Breast epithelium (tissue), 4 donors: Measurements from ENCODE around the gene SDK2. TPM values are rescaled to one million over a fixed set of nuclear protein-coding genes. Genes with fewer than 3 reads are reported as not detected.

Source experiments
- DNase-seq, 2 donors: peaks; one replicate each; pipeline ENCODE4 v3.0.0-alpha.2; 2019; ENCODE audit warnings: low spot score in 2 of 2
- H3K27ac ChIP-seq, 2 donors: fragments of 200-600 bp; sonication (generic) in 1 of 2; one replicate each; pipeline ENCODE4 v1.5.1; 2016 to 2019; ENCODE audit warnings: mild to moderate bottlenecking in 1 of 2
- H3K27me3 ChIP-seq, 2 donors: fragments of 200-600 bp; sonication (generic) in 1 of 2; one replicate each; pipeline versions ENCODE4 v1.5.1 to v1.6.0; 2017 to 2019; ENCODE audit warnings: control low read depth in 1 of 2, mild to moderate bottlenecking in 1 of 2
- H3K36me3 ChIP-seq: fragments of 200-600 bp; one replicate; pipeline ENCODE4 v1.5.1; 2019
- H3K4me1 ChIP-seq, 2 donors: fragments of 200-600 bp; sonication (generic); one replicate each; pipeline ENCODE4 v1.5.1; 2016 to 2019; ENCODE audit warnings: control low read depth in 1 of 2
- H3K4me3 ChIP-seq, 3 donors: fragments of 200-600 bp; sonication (generic); 1 replicate in 2 of 3; 2 replicates in 1 of 3; pipeline ENCODE4 v1.5.1; 2016 to 2019; ENCODE audit warnings: mild to moderate bottlenecking in 3 of 3, moderate library complexity in 2 of 3
- H3K9me3 ChIP-seq, 2 donors: fragments of 200-600 bp; sonication (generic) in 1 of 2; one replicate each; pipeline ENCODE4 v1.5.1; 2016 to 2019; ENCODE audit warnings: control low read depth in 1 of 2
- CTCF ChIP-seq, 3 donors: fragments of 450-650 bp; IDR thresholded peaks; one replicate each; pipeline ENCODE4 v1.5.1; 2016 to 2017; ENCODE audit warnings: antibody characterized with exemption in 3 of 3, mild to moderate bottlenecking in 3 of 3, moderate library complexity in 3 of 3
- POLR2A ChIP-seq: fragments of 450-650 bp; IDR thresholded peaks from one replicate; pipeline ENCODE4 v1.6.1; 2016; ENCODE audit warnings: antibody characterized with exemption, mild to moderate bottlenecking, moderate library complexity
- POLR2AphosphoS5 ChIP-seq, 3 donors: sonication (generic); formaldehyde crosslinking; IDR thresholded peaks; one replicate each; pipeline ENCODE4 v1.6.1; 2017; ENCODE audit warnings: antibody characterized with exemption in 3 of 3
- intact Hi-C: fragments of 100-400 bp; cut with DNase I; formaldehyde crosslinking; loops from one replicate; pipeline ENCODE4 v1.15.1; 2023; ENCODE audit warnings: low total_unique reads
- total RNA-seq, 3 donors: library from RNA; depleted of rRNA; stranded (reverse); fragments of >200 nt; gene quantifications; one replicate each; pipeline ENCODE4 v1.1.0, GENCODE V29; 2016

The SDK2 gene
- total RNA-seq, 3 donors from 2014 or later: 0.16 to 2.9 (median 2.6) TPM

- Histone ChIP-seq H3K4me1 (peaks cover 9 to 21% of the 10 kb centered on the region in 2 donors), H3K27ac (peak overlapping the region; percentile 79 to 87), H3K27me3 (no peaks in the 10 kb centered on the region), H3K36me3 (no peaks in the 10 kb centered on the region), H3K4me3 (no peak overlapping the region), H3K9me3 (no peaks in the 10 kb centered on the region)
- intact Hi-C loops: no loop called here
- TF ChIP-seq POLR2A (no peak), POLR2AphosphoS5 (IDR thresholded peaks at IDR 0.05) (peak in 2 of 3 donors; percentile 29 to 78), CTCF (IDR thresholded peaks at IDR 0.05) (peak; percentile 33 to 58 (median 56))
- peak in 1 of 2 donors; percentile 52 for DNase-seq
Observed at GRCh38 chr17:73340093-73340596, 304.1 kb downstream of the SDK2 start.

DNA sequence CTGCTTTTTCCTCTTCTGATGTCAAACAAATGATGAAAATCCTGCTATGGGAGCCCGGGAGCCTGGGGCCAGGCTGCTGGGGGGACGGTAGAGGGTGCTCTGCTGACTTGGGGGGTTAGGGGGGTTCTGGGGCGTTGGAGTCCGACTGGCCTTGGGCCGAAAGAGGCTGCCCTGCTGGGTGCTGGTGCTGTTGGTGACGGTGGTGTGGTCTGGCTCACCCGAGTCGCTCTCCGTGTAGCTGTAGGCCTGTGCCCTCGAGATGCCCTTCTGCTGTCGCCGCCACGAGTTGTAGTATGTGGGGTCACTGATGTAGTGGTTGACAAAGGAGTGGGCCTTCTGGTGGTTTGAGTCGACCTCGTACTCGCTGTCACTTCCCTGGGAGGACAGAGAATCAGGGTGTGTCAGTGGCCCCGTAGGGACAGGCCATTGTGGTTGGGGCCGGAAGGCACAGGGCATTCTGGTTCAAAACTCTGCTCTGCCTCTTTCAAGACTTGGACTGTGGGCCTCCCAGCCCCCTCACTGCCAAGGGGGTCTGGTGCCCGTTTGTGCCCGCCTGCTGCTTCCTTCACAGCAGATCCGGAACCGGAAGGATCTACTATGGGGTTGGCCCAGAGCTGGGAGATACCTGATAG, 305.6 kb downstream of the SDK2 start:
- peak overlapping the region; percentile 64 to 89 for H3K27ac ChIP-seq
- no peaks in the 10 kb centered on the region for H3K36me3 ChIP-seq
- no peak for TF ChIP-seq CTCF (IDR thresholded peaks at IDR 0.05)
- no peak for TF ChIP-seq POLR2A
- TF ChIP-seq POLR2AphosphoS5 (IDR thresholded peaks at IDR 0.05): no peak
- H3K4me3 ChIP-seq: no peak overlapping the region
- H3K9me3 ChIP-seq: no peaks in the 10 kb centered on the region
- DNase-seq: no peak
- H3K27me3 ChIP-seq: no peaks in the 10 kb centered on the region
- peaks cover 15 to 21% of the 10 kb centered on the region in 2 donors for H3K4me1 ChIP-seq
- intact Hi-C loops: no loop called here

DNA sequence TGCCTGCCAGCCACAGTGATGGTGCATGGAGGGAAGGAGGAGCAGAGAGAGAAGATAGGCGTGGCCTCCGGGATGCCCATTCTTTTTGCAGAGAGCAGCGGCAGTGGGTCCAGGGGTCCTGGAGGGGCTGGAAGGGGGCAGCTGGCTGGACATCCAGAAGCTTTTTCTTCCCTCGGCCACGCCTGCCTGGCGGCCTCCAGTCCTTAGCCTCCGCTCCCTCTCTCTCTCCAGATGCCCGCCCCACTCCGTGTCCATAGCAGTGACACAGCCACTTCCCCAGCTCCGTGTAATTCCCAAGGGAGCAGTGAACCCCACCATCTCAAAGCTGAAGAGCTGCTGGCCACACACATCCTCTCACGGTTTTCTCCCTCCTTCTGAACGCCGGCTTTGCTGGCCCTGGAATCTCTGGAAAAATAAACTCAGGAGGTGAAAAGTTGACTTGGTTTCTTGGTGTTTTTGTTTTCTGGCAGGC, 306.2 kb downstream of the SDK2 start:
- TF ChIP-seq POLR2A (no peak), POLR2AphosphoS5 (IDR thresholded peaks at IDR 0.05) (peak in 1 of 3 donors; percentile 56), CTCF (IDR thresholded peaks at IDR 0.05) (no peak)
- Histone ChIP-seq H3K4me1 (peaks cover 17 to 21% of the 10 kb centered on the region in 2 donors), H3K27ac (peak overlapping the region; percentile 64 to 89), H3K4me3 (no peak overlapping the region), H3K27me3 (no peaks in the 10 kb centered on the region), H3K9me3 (no peaks in the 10 kb centered on the region), H3K36me3 (no peaks in the 10 kb centered on the region)
- DNase-seq: no peak
- intact Hi-C loops: no loop called here

DNA sequence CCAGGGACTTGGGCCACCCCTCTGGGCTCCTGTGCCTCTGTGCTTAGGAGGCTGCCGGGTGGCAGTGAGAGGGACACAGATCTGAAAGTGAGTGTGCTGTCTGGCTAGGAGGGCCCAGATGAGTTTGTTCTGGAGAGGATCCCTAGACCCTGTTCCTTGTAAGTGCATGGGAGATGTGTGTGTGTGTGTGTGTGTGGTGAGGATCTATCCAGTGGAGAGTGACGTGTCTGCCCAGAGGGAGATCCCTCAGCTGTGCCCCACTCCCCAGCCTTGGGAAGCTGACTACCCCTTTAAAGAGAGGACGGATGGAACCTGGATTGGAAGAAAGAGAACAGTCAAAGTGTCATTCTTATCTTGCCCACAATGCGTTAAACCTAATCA, 306.9 kb downstream of the SDK2 start:
- intact Hi-C loops: no loop called here
- Histone ChIP-seq H3K27me3 (no peaks in the 10 kb centered on the region), H3K9me3 (no peaks in the 10 kb centered on the region), H3K27ac (peak overlapping the region in 1 of 2 donors; percentile 68), H3K4me1 (peaks cover 10 to 16% of the 10 kb centered on the region in 2 donors), H3K4me3 (no peak overlapping the region), H3K36me3 (no peaks in the 10 kb centered on the region)
- no peak for DNase-seq
- TF ChIP-seq CTCF (IDR thresholded peaks at IDR 0.05): no peak
- no peak for TF ChIP-seq POLR2AphosphoS5 (IDR thresholded peaks at IDR 0.05)
- TF ChIP-seq POLR2A: no peak
